ENCODE data around the gene STK17B. TPM values are rescaled to one million over a fixed set of nuclear protein-coding genes. Genes with fewer than 3 reads are reported as not detected.
A peak's percentile ranks its signal among the peaks of the same experiment; 100 is the strongest.

The STK17B gene
- total RNA-seq, 2 experiments from 2014 or later, result 141 to 143 TPM

- H3K27me3 Mint-ChIP-seq (ENCODE audit: low read depth), result no peaks in the 10 kb centered on the region
- no peaks in the 10 kb centered on the region for H3K9me3 Mint-ChIP-seq
- peaks cover 47% of the 10 kb centered on the region for H3K36me3 Mint-ChIP-seq (ENCODE audit: low read depth)
- peak; percentile 67 for DNase-seq
- peak overlapping the region; percentile 93 for H3K4me3 Mint-ChIP-seq
- peak overlapping the region; percentile 92 for H3K27ac Mint-ChIP-seq
- peaks cover 37% of the 10 kb centered on the region for H3K4me1 Mint-ChIP-seq (ENCODE audit: low read depth)
- CTCF ChIA-PET, result interaction anchor here (0.9 to 1.8 kb wide), 7 partner anchors 8 to 128 kb away, joined by 3 to 5 read pairs (median 4); no protein-coding TSS in a partner anchor
- intact Hi-C loops (cut with micrococcal nuclease), result loop anchor here (2.0 to 10.0 kb wide), 4 partner anchors 13 to 1265 kb away; partner anchors contain the start of genes SF3B1 and SLC39A10
These were observed 1.2 kb downstream of the STK17B start for GRCh38 chr2:196170213-196170605.

DNA sequence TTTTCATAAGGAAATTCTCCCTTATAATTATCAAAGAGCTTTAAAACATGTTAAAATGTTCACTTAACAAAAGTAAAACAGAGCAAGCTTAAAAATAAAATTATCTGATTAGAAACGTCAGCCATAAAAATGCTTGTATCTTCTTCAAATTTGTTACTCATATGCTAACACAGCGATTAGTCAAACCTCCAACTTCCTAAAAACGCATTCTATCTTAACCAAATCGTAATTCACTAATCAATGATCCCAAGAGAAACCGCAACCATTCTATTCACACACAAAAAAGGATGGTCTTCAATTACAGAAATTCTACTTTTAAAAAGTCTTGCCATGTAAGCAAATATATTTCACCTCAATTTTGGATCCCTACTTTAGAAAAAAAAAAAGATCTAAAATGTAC is 1.9 kb downstream of the STK17B start:
- peaks cover 54% of the 10 kb centered on the region for H3K36me3 Mint-ChIP-seq (ENCODE audit: low read depth)
- CTCF ChIA-PET, result interaction anchor here (0.7 to 1.7 kb wide), 5 partner anchors 8 to 128 kb away, joined by 3 to 4 read pairs (median 3); no protein-coding TSS in a partner anchor
- H3K9me3 Mint-ChIP-seq, result no peaks in the 10 kb centered on the region

DNA sequence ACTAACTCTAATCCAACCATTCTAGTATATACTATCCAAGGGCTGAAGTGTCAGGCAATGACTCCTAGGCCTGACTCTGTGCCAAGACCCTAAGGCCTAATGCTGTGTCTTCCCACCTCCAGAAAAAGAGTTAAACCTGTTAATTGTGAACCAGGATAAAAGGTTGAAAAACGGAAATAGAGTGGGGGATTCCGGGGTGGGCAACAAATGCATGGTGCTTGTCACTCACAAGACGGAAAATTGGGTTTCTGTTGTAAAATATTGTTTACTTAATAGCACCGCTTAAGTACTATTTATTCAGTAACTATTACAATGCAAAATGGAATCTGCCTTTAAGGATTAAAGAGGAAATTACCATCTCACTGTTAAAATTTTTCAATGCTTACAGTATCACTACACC is 3.2 kb downstream of the STK17B start:
- intact Hi-C loops (cut with micrococcal nuclease), result loop anchor here (1.0 kb wide), 2 partner anchors 8 to 52 kb away; no protein-coding TSS in a partner anchor
- CTCF ChIA-PET, result interaction anchor here (1.0 to 2.8 kb wide), 3 partner anchors 10 to 108 kb away, joined by 5 to 10 read pairs (median 7); no protein-coding TSS in a partner anchor
- peaks cover 29% of the 10 kb centered on the region for H3K4me1 Mint-ChIP-seq (ENCODE audit: low read depth)

More for the DNA sequence above, 1.9 kb downstream of the STK17B start:
- H3K4me3 Mint-ChIP-seq, result peak overlapping the region; percentile 93
- no peaks in the 10 kb centered on the region for H3K27me3 Mint-ChIP-seq (ENCODE audit: low read depth)
- intact Hi-C loops (cut with micrococcal nuclease), result no loop called here
- peaks cover 38% of the 10 kb centered on the region for H3K4me1 Mint-ChIP-seq (ENCODE audit: low read depth)
- DNase-seq, result no peak
- peak overlapping the region; percentile 92 for H3K27ac Mint-ChIP-seq

GRCh38 chr2:196167666-196168065 is 3.7 kb downstream of the STK17B start:
- Mint-ChIP-seq H3K36me3 (ENCODE audit: low read depth) (peaks cover 64% of the 10 kb centered on the region), H3K27ac (peak overlapping the region; percentile 92), H3K4me1 (ENCODE audit: low read depth) (peaks cover 27% of the 10 kb centered on the region), H3K27me3 (ENCODE audit: low read depth) (no peaks in the 10 kb centered on the region), H3K4me3 (peak overlapping the region; percentile 93), H3K9me3 (no peaks in the 10 kb centered on the region)
- CTCF ChIA-PET, result interaction anchor here (0.6 to 2.8 kb wide), 8 partner anchors 9 to 277 kb away, joined by 3 to 10 read pairs (median 4); partner anchors contain the start of gene DNAH7
- intact Hi-C loops (cut with micrococcal nuclease), result loop anchor here (1.0 kb wide), 3 partner anchors 7 to 53 kb away; no protein-coding TSS in a partner anchor
- DNase-seq, result no peak

More for the DNA sequence above, 3.2 kb downstream of the STK17B start:
- DNase-seq, result no peak
- Mint-ChIP-seq H3K9me3 (no peaks in the 10 kb centered on the region), H3K36me3 (ENCODE audit: low read depth) (peaks cover 59% of the 10 kb centered on the region), H3K4me3 (peak overlapping the region; percentile 93), H3K27me3 (ENCODE audit: low read depth) (no peaks in the 10 kb centered on the region), H3K27ac (peak overlapping the region; percentile 92)

DNA sequence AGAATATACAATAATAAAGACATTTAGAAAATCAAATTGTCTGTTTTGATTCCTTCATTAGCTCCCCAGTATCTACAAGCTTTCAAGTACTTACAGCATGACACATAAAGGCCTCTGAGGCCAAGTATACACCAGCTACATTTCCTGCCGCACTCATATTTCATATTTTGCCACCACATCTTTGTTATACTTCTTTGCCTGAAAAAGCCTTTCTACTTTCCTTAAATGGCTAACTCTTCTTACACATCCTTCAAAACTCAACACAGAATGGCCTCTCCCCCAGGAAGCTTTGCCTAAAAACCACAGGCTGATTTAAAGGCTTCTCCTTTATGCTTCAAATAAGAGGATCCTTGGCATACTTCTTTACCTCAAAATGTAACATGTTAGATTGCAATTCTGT is 4.5 kb downstream of the STK17B start:
- Mint-ChIP-seq H3K36me3 (ENCODE audit: low read depth) (peaks cover 71% of the 10 kb centered on the region), H3K27me3 (ENCODE audit: low read depth) (no peaks in the 10 kb centered on the region), H3K27ac (peak overlapping the region; percentile 92), H3K9me3 (no peaks in the 10 kb centered on the region), H3K4me1 (ENCODE audit: low read depth) (peaks cover 30% of the 10 kb centered on the region), H3K4me3 (peak overlapping the region; percentile 93)
- DNase-seq, result no peak
- intact Hi-C loops (cut with micrococcal nuclease), result loop anchor here (1.0 kb wide), 1 partner anchor 17 kb away; no protein-coding TSS in a partner anchor
- CTCF ChIA-PET, result interaction anchor here (0.6 to 2.8 kb wide), 15 partner anchors 8 to 113 kb away, joined by 3 to 10 read pairs (median 4); partner anchors contain the start of gene DNAH7

GRCh38 chr2:196165016-196165415 is 6.4 kb downstream of the STK17B start:
- DNase-seq, result no peak
- H3K36me3 Mint-ChIP-seq (ENCODE audit: low read depth), result peaks cover 72% of the 10 kb centered on the region
- H3K27me3 Mint-ChIP-seq (ENCODE audit: low read depth), result no peaks in the 10 kb centered on the region
- peaks cover 42% of the 10 kb centered on the region for H3K4me1 Mint-ChIP-seq (ENCODE audit: low read depth)
- CTCF ChIA-PET, result interaction anchor here (0.8 to 2.4 kb wide), 7 partner anchors 11 to 114 kb away, joined by 3 to 8 read pairs (median 5); no protein-coding TSS in a partner anchor
- intact Hi-C loops (cut with micrococcal nuclease), result loop anchor here (2.0 kb wide), 2 partner anchors 86 to 1132 kb away; no protein-coding TSS in a partner anchor
- peak overlapping the region; percentile 81 for H3K4me3 Mint-ChIP-seq
- H3K27ac Mint-ChIP-seq, result peak overlapping the region; percentile 92
- H3K9me3 Mint-ChIP-seq, result no peaks in the 10 kb centered on the region

DNA sequence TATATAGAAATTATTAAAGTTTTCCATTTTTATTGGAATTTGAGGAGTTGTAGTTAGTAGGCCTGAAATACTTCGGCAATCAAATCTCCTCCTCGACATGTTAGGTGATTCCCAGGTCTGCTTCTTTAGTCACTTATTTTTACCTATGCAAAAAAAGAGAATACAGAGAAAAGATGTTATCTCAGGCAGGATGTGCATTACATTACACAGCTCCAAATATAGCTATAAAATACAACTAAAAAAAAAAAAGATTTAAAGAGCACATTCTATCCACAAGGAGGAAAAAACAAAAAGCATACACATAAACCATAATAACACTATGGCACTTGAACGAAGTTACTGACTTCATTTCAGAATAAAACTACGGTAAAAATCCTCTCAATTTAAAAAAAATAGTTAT is 8.1 kb downstream of the STK17B start:
- intact Hi-C loops (cut with micrococcal nuclease), result loop anchor here (5.0 kb wide), 2 partner anchors 764 to 824 kb away; partner anchors contain the start of gene PGAP1
- CTCF ChIA-PET, result interaction anchor here (0.5 to 2.4 kb wide), 15 partner anchors 8 to 254 kb away, joined by 3 to 10 read pairs (median 3); partner anchors contain the start of gene STK17B
- H3K4me3 Mint-ChIP-seq, result peak overlapping the region; percentile 73
- DNase-seq, result no peak
- H3K4me1 Mint-ChIP-seq (ENCODE audit: low read depth), result peaks cover 53% of the 10 kb centered on the region
- H3K27ac Mint-ChIP-seq, result peak overlapping the region; percentile 96
- H3K36me3 Mint-ChIP-seq (ENCODE audit: low read depth), result peaks cover 70% of the 10 kb centered on the region
- H3K27me3 Mint-ChIP-seq (ENCODE audit: low read depth), result no peaks in the 10 kb centered on the region
- no peaks in the 10 kb centered on the region for H3K9me3 Mint-ChIP-seq

- H3K27ac Mint-ChIP-seq, result peak overlapping the region; percentile 96
- H3K36me3 Mint-ChIP-seq (ENCODE audit: low read depth), result peaks cover 69% of the 10 kb centered on the region
- no peaks in the 10 kb centered on the region for H3K27me3 Mint-ChIP-seq (ENCODE audit: low read depth)
- H3K9me3 Mint-ChIP-seq, result no peaks in the 10 kb centered on the region
- peak; percentile 38 for DNase-seq
- intact Hi-C loops (cut with micrococcal nuclease), result loop anchor here (5.0 kb wide), 2 partner anchors 765 to 825 kb away; partner anchors contain the start of gene PGAP1
- peaks cover 58% of the 10 kb centered on the region for H3K4me1 Mint-ChIP-seq (ENCODE audit: low read depth)
- H3K4me3 Mint-ChIP-seq, result peak overlapping the region; percentile 73
- CTCF ChIA-PET, result interaction anchor here (0.5 to 2.4 kb wide), 16 partner anchors 8 to 255 kb away, joined by 3 to 10 read pairs (median 3); partner anchors contain the start of gene STK17B
These were observed 8.7 kb downstream of the STK17B start for GRCh38 chr2:196162586-196163175.

DNA sequence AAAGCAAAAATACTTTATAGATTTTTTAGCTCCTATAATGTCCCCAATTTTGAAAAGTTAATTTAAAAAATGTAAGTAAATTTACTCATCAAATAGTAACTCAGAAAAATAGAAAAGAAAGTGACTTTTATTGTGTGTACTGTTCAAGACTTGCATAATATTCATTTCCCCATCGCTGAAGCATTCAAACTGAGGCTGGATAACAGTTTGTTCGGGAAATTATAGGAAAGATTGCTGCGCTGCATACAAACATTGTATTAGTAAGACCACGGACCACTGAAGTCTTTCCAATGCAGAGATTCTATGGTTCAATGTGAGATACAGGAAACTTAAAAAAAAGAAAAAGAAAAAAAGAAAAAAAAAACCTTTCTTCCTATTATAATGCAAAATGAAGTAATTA is 10.4 kb downstream of the STK17B start:
- Mint-ChIP-seq H3K27ac (peak overlapping the region; percentile 96), H3K4me1 (ENCODE audit: low read depth) (peaks cover 67% of the 10 kb centered on the region), H3K9me3 (no peaks in the 10 kb centered on the region), H3K36me3 (ENCODE audit: low read depth) (peaks cover 69% of the 10 kb centered on the region), H3K4me3 (peak overlapping the region; percentile 73), H3K27me3 (ENCODE audit: low read depth) (no peaks in the 10 kb centered on the region)
- CTCF ChIA-PET, result interaction anchor here (0.9 to 1.0 kb wide), 2 partner anchors 16 to 84 kb away, joined by 3 read pairs; no protein-coding TSS in a partner anchor
- intact Hi-C loops (cut with micrococcal nuclease), result loop anchor here (1.0 to 5.0 kb wide), 9 partner anchors 7 to 826 kb away; partner anchors contain the start of gene PGAP1
- DNase-seq, result no peak

- intact Hi-C loops (cut with micrococcal nuclease), result loop anchor here (1.0 to 5.0 kb wide), 9 partner anchors 8 to 827 kb away; partner anchors contain the start of gene PGAP1
- peak; percentile 77 for DNase-seq
- CTCF ChIA-PET, result interaction anchor here (0.9 to 1.3 kb wide), 3 partner anchors 10 to 83 kb away, joined by 3 to 4 read pairs (median 3); no protein-coding TSS in a partner anchor
These were observed 11.3 kb downstream of the STK17B start for GRCh38 chr2:196160101-196160500.

DNA sequence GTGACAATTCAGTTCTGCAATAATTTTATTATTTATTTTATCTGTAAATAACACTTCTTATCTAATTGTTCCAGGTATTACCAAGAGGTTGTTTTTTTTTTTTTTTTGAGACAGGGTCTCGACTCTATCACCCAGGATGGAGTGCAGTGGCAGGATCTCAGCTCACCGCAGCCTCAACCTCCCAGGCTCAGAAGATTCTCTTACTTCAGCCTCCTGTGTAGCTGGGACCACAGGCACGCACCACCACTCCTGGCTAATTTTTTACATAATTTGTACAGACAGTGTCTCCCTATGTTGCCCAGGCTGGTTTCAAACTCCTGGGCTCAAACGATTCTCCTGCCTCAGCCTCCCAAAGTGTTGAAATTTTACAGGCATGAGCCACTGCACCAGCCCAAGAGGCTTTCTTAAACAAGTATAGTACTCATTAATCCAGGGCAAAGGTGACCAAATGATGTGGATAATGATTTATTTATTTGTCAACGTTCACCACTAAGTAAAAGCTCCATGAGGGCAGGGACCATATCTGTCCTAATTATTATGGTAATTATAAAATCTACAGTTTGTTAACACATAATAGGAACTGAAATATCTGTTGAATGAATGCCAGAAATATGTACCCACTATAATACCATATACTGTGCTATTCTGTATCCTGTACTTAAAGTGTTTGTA is 12.0 kb downstream of the STK17B start:
- CTCF ChIA-PET, result interaction anchor here (1.1 to 2.2 kb wide), 5 partner anchors 8 to 118 kb away, joined by 3 to 9 read pairs (median 5); no protein-coding TSS in a partner anchor
- H3K27ac Mint-ChIP-seq, result peak overlapping the region; percentile 96
- H3K27me3 Mint-ChIP-seq (ENCODE audit: low read depth), result no peaks in the 10 kb centered on the region
- intact Hi-C loops (cut with micrococcal nuclease), result loop anchor here (5.0 kb wide), 1 partner anchor 1053 kb away; no protein-coding TSS in a partner anchor
- peak overlapping the region; percentile 76 for H3K4me3 Mint-ChIP-seq
- DNase-seq, result peak; percentile 42
- H3K9me3 Mint-ChIP-seq, result no peaks in the 10 kb centered on the region
- H3K4me1 Mint-ChIP-seq (ENCODE audit: low read depth), result peaks cover 69% of the 10 kb centered on the region
- peaks cover 68% of the 10 kb centered on the region for H3K36me3 Mint-ChIP-seq (ENCODE audit: low read depth)

More at GRCh38 chr2:196160101-196160500, 11.3 kb downstream of the STK17B start:
- H3K4me1 Mint-ChIP-seq (ENCODE audit: low read depth), result peaks cover 67% of the 10 kb centered on the region
- H3K36me3 Mint-ChIP-seq (ENCODE audit: low read depth), result peaks cover 68% of the 10 kb centered on the region
- H3K9me3 Mint-ChIP-seq, result no peaks in the 10 kb centered on the region
- H3K4me3 Mint-ChIP-seq, result peak overlapping the region; percentile 36
- H3K27me3 Mint-ChIP-seq (ENCODE audit: low read depth), result no peaks in the 10 kb centered on the region
- peak overlapping the region; percentile 96 for H3K27ac Mint-ChIP-seq
